K562 (cell line): ENCODE data around the gene KIZ.

Source experiments
- EP300 ChIP-seq: IDR thresholded peaks from 2 replicates; pipeline ENCODE4 v1.6.1; 2012; ENCODE audit warnings: low read length, improper control_type of control experiment
- ZNF77 ChIP-seq: fragments of 250-450 bp; sonication (Bioruptor Pico); IDR thresholded peaks from 2 replicates; pipeline ENCODE4 v1.5.0; 2020
- ZNF830 ChIP-seq: fragments of 250-450 bp; sonication (Bioruptor Pico); IDR thresholded peaks from 2 replicates; pipeline ENCODE4 v1.5.0; 2021; ENCODE audit warnings: mild to moderate bottlenecking
- TF ChIP-seq, protein P1 (sequence below): fragments of 250-450 bp; sonication (Bioruptor Pico); IDR thresholded peaks from 2 replicates; pipeline ENCODE4 v1.5.1; 2021; ENCODE audit warnings: mild to moderate bottlenecking
- TF ChIP-seq, protein P2 (sequence below), 3 experiments: IDR thresholded peaks in 2 of 3; conservative IDR thresholded peaks in 1 of 3; 2 replicates each; pipeline ENCODE4 v1.5.1; 2011 to 2012; ENCODE audit warnings: low read length in 3 of 3, mild to moderate bottlenecking in 3 of 3, control low read depth in 2 of 3, improper control_type of control experiment in 1 of 3, inconsistent platforms in 1 of 3, low read depth in 1 of 3, mixed read lengths in 1 of 3, moderate library complexity in 1 of 3; ENCODE audit not compliant: insufficient read depth in 2 of 3

DNA sequence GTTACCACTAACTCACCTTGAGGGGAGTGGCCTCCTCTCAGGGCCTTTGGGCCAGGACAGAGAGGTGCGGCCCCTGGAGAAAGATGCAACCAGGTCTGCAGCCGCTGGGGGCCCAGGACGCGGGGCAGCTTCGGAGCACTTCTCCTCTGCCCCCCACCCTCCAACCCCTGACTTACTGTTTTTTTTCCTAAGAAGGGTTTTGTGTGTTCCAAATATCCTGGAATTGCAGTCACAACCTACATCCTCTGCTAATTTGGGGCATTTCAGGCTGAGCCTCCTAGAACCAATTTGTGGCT, 21.5 kb upstream of the KIZ start:
- TF ChIP-seq, protein P1, sequence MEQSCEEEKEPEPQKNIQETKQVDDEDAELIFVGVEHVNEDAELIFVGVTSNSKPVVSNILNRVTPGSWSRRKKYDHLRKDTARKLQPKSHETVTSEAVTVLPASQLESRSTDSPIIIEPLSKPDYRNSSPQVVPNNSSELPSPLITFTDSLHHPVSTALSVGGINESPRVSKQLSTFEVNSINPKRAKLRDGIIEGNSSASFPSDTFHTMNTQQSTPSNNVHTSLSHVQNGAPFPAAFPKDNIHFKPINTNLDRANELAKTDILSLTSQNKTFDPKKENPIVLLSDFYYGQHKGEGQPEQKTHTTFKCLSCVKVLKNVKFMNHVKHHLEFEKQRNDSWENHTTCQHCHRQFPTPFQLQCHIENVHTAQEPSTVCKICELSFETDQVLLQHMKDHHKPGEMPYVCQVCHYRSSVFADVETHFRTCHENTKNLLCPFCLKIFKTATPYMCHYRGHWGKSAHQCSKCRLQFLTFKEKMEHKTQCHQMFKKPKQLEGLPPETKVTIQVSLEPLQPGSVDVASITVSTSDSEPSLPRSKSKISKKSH (CRISPR knock-in tag): no peak
- TF ChIP-seq, protein P2, sequence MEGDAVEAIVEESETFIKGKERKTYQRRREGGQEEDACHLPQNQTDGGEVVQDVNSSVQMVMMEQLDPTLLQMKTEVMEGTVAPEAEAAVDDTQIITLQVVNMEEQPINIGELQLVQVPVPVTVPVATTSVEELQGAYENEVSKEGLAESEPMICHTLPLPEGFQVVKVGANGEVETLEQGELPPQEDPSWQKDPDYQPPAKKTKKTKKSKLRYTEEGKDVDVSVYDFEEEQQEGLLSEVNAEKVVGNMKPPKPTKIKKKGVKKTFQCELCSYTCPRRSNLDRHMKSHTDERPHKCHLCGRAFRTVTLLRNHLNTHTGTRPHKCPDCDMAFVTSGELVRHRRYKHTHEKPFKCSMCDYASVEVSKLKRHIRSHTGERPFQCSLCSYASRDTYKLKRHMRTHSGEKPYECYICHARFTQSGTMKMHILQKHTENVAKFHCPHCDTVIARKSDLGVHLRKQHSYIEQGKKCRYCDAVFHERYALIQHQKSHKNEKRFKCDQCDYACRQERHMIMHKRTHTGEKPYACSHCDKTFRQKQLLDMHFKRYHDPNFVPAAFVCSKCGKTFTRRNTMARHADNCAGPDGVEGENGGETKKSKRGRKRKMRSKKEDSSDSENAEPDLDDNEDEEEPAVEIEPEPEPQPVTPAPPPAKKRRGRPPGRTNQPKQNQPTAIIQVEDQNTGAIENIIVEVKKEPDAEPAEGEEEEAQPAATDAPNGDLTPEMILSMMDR (IDR thresholded peaks at IDR 0.05 in 2 of 3, conservative IDR thresholded peaks at IDR 0.05 in 1 of 3; ENCODE audit: insufficient read depth in 2 of 3, low read depth in 1 of 3, low read length in 3 of 3): no peak
- TF ChIP-seq ZNF77 (CRISPR knock-in tag): no peak
- TF ChIP-seq EP300: no peak
- no peak for TF ChIP-seq ZNF830
